Stimulated activated CD4-positive, alpha-beta T cell treated with anti-CD3 and anti-CD28 coated beads, Interleukin-12 subunit alpha, Interleukin-12 subunit beta, amount 100 ng/mL, for 24 hours (primary cell): Measurements from ENCODE around the gene MSRB1.
"Not testable (repeated sequence)": the region's sequence is repeated elsewhere in the genome, so short reads cannot be mapped to it uniquely, and the experiment has no call there.

ENCODE experiments used
- DNase-seq, 2 experiments: peaks; one replicate each; pipeline ENCODE4 v3.0.0-alpha.2; 2020; ENCODE audit warnings: low read depth in 2 of 2

The MSRB1 gene

GRCh38 chr16:1900452-1900774, 42.6 kb downstream of the MSRB1 start:
- DNase-seq = no peak

- DNase-seq = no peak
These were observed 43.2 kb downstream of the MSRB1 start for GRCh38 chr16:1899641-1900451.

DNA sequence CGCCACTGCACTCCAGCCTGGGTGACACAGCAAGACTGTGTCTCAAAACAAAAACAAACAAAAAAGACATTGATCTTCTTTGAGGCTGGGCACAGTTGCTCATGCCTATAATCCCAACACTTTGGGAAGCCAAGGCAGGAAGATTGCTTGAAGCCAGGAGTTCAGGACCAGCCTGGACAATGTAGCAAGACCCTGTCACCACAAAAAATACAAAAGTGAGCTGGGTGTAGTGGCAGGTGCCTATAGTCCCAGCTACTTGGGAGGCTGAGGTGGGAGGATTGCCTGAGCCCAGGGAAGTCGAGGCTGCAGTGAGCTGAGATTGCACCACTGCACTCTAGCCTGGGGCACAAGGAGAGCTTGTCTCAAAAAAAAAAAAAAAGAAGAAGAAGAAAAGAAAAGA, 45.3 kb downstream of the MSRB1 start:
- not testable (repeated sequence) for DNase-seq

DNA sequence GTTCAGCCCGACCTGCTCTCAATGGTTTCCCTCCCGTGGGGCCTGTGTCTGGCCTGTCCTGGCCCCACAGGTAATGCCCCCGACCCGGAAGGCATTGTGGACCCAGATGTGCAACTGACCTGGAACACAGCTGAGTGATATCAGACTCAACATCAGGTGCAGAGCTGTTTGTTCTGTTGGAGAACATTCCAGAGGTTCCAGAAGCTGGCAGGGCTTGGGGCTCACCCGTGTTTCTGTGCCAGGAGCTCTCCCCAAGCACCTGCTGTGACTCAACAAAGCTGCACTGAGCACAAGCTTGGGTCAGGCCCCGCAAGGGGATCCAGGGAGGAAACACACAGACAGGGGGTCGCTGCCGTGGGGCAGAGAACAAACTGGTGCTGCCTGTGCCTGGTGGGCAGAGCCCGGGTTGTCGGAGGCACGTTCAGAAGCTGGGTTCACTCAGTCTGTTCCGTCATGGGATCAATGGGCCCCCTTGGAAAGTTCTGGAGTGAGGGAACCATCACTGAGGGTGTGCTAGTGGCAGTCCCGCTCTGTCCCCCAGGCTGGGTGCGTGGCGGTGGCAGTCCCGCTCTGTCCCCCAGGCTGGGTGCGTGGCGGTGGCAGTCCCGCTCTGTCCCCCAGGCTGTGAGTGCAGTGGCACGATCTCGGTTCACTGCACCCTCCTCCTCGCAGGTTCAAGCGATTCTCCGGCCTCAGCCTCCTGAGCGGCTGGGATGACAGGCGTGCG, 46.9 kb downstream of the MSRB1 start:
- DNase-seq = no peak

GRCh38 chr16:1895068-1895467, 47.9 kb downstream of the MSRB1 start:
- DNase-seq = no peak

GRCh38 chr16:1890708-1891050, 52.3 kb downstream of the MSRB1 start:
- DNase-seq = no peak

DNA sequence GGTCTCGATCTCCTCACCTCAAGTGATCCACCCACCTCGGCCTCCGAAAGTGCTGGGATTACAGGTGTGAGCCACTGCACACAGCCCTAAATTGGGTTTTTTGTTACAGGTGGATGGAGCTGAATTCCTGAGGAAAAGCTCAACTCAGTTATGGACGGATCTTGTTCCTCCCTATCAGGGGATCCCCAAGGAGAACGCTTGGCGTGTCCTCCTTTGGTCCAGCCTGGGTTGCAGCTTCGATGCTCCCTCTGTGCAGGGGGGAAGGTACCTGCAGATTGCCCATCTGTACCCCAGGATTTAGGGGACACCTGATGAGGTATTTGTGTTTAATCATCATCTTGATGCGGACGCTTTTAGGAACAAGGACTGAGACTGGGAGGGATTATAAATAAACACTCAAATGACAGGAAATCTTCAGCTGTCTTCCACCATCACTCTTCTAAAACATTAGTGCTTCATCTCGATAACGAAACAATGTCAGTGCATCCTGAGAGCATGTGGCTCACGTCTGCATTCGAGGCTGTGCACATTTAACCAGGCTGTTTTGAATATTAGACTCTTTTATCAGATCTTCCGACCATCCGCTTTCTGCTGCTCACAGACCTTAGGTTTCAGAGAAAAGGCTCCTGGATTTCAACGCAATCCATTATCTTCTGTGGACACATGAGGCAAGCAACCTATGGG, 52.8 kb downstream of the MSRB1 start:
- no peak for DNase-seq
